Spleen (tissue), 11 donors: ENCODE results near the gene TMCC3. TPM values are rescaled to one million over a fixed set of nuclear protein-coding genes. Genes with fewer than 3 reads are reported as not detected.

Experiments used
- DNase-seq: peaks from one replicate; pipeline ENCODE4 v3.0.0-alpha.2; 2020
- H3K27ac ChIP-seq, 8 donors: fragments of 200-600 bp; sonication (generic) in 7 of 8; 1 replicate in 4 of 8; 2 replicates in 4 of 8; pipeline versions ENCODE4 v1.5.0 to v1.8.0; 2016 to 2021; ENCODE audit warnings: inconsistent platforms in 4 of 8, mild to moderate bottlenecking in 4 of 8, moderate library complexity in 1 of 8
- H3K27me3 ChIP-seq, 7 donors: fragments of 200-600 bp; sonication (generic) in 6 of 7; replicated peaks in 1 of 7; 1 replicate in 4 of 7; 2 replicates in 3 of 7; pipeline versions ENCODE4 v1.5.0 to v1.8.0; 2016 to 2021; ENCODE audit warnings: inconsistent platforms in 3 of 7, mild to moderate bottlenecking in 1 of 7
- H3K36me3 ChIP-seq, 6 donors: fragments of 200-600 bp; sonication (generic) in 5 of 6; 1 replicate in 4 of 6; 2 replicates in 2 of 6; pipeline versions ENCODE4 v1.5.0 to v1.8.0; 2016 to 2021; ENCODE audit warnings: inconsistent platforms in 2 of 6
- H3K4me1 ChIP-seq, 6 donors: fragments of 200-600 bp; sonication (generic) in 5 of 6; 1 replicate in 3 of 6; 2 replicates in 3 of 6; pipeline versions ENCODE4 v1.5.0 to v1.8.0; 2016 to 2021; ENCODE audit warnings: inconsistent platforms in 3 of 6
- H3K4me3 ChIP-seq, 8 donors: fragments of 200-600 bp; sonication (generic) in 7 of 8; 1 replicate in 4 of 8; 2 replicates in 4 of 8; pipeline versions ENCODE4 v1.5.0 to v1.8.0; 2016 to 2021; ENCODE audit warnings: inconsistent platforms in 4 of 8, mild to moderate bottlenecking in 4 of 8, moderate library complexity in 2 of 8
- H3K9me3 ChIP-seq, 8 donors: fragments of 200-600 bp; sonication (generic) in 7 of 8; 1 replicate in 4 of 8; 2 replicates in 4 of 8; pipeline versions ENCODE4 v1.5.0 to v1.8.0; 2016 to 2021; ENCODE audit warnings: inconsistent platforms in 4 of 8
- CTCF ChIP-seq, 11 experiments: fragments of 200-600 bp in 7 of 11; fragments of 450-650 bp in 4 of 11; sonication (generic) in 4 of 11; IDR thresholded peaks in 8 of 11; conservative IDR thresholded peaks in 3 of 11; 1 replicate in 7 of 11; 2 replicates in 4 of 11; pipeline versions ENCODE4 v1.4.0 to v1.8.0; 2016 to 2021; ENCODE audit warnings: antibody characterized with exemption in 11 of 11, inconsistent platforms in 4 of 11, mild to moderate bottlenecking in 1 of 11
- POLR2A ChIP-seq, 3 donors: fragments of 450-650 bp; IDR thresholded peaks; one replicate each; pipeline ENCODE4 v1.5.1; 2017; ENCODE audit warnings: antibody characterized with exemption in 3 of 3, mild to moderate bottlenecking in 1 of 3
- POLR2AphosphoS5 ChIP-seq, 3 donors: sonication (generic); formaldehyde crosslinking; IDR thresholded peaks; one replicate each; pipeline ENCODE4 v1.5.1; 2017; ENCODE audit warnings: antibody characterized with exemption in 3 of 3
- WGBS, 5 donors: extraction: QIAGEN DNeasy Blood & Tissue Kit in 3 of 5; methylation state at CpG; one replicate each; pipeline versions ENCODE4 v1.1.5 to v1.1.7; 2013 to 2018; 5-methylcytosine and 5-hydroxymethylcytosine counted together
- intact Hi-C: fragments of 100-400 bp; cut with DNase I; formaldehyde crosslinking; loops from one replicate; pipeline ENCODE4 v1.15.0; 2023; ENCODE audit warnings: low total_unique reads
- polyA plus RNA-seq, 3 donors: library from polyadenylated mRNA; stranded (reverse); fragments of 200-250 nt; gene quantifications; one replicate each; pipeline ENCODE4 v1.2.1, GENCODE V29; 2013
- total RNA-seq, 7 donors: library from RNA; depleted of rRNA in 3 of 7; stranded (reverse); fragments of >200 nt in 3 of 7; fragmentation: NEBNext Ultra II Directional in 4 of 7; extraction: Animal tissue kit (Norgen Biotek cat#: 25700) in 4 of 7; gene quantifications; one replicate each; pipeline versions ENCODE4 v1.1.0 to v1.2.1, GENCODE V29; 2016 to 2021
- donor health status: healthy with polysubstance abuse.
- donor health status: DM: no; HTN: no; CAD: no; lungs with moderate emphysema.
- donor health status: DM: no; HTN: no; CAD: no.
- donor health status: Bipolar disorder and iron deficiency.
- donor health status: healthy.
- donor health status: DM: no; HTN: no; CAD: no.
- donor health status: DM: yes; HTN: yes; CAD: no.

The TMCC3 gene
- total and polyA plus RNA-seq, 10 donors = 2.9 to 41.3 (median 27.7) TPM

DNA sequence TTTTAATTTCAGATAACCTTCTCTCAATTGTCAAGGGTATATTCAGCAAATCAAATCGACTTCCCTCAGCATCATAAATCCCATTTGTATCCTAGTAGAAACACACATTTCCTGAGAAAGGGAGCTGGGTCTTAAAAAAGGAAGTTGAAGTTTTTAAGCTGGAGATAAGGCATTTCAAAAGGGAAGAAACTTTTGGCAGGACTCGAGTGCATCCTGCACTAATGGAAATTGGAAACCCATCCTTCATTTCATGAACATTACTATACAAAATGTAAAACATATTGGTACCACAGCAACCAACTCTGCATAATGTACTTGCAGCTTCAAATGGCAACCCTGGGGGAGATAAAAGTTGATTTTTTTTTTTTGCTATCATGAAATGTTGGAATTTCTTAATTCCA, 23.7 kb upstream of the TMCC3 start:
- DNase-seq = no peak
- TF ChIP-seq POLR2A (IDR thresholded peaks at IDR 0.05) (no peak), POLR2AphosphoS5 (IDR thresholded peaks at IDR 0.05) (no peak), CTCF (IDR thresholded peaks at IDR 0.05 in 8 of 11, conservative IDR thresholded peaks at IDR 0.05 in 3 of 11) (no peak)
- Histone ChIP-seq H3K9me3 (no peaks in the 10 kb centered on the region), H3K4me3 (no peak overlapping the region), H3K4me1 (peaks cover 28 to 70% (median 56%) of the 10 kb centered on the region in 6 donors), H3K27ac (peak overlapping the region in 7 of 8 donors; percentile 61 to 95 (median 91)), H3K36me3 (no peaks in the 10 kb centered on the region), H3K27me3 (no peaks in the 10 kb centered on the region)
- intact Hi-C loops = no loop called here
- WGBS, 5 donors = 14 to 21% (median 15%) methylated on average over 2 of the region's 2 CpGs

DNA sequence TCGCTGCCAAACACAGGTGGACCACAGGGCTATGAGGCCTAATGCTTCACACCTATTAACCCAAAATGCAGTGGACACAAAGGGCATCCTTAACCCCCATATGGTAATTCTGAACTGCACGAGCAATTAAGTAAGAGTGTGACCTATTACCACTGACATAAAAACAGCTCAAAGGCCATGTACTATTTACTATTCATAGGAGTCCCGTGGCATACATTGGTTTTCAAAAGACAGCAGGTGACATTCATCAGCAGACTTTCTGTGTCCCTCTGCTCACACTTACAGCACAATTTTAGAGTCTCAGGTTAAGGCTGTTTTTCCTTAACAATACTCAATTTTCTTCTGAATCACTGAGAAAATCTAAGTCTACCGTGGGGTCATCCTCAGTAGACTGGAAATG, 23.1 kb upstream of the TMCC3 start:
- Histone ChIP-seq H3K4me3 (no peak overlapping the region), H3K9me3 (no peaks in the 10 kb centered on the region), H3K27me3 (no peaks in the 10 kb centered on the region), H3K27ac (peak overlapping the region; percentile 22 to 95 (median 87)), H3K36me3 (no peaks in the 10 kb centered on the region), H3K4me1 (peaks cover 27 to 66% (median 52%) of the 10 kb centered on the region in 6 donors)
- WGBS, 5 donors = 65 to 77% (median 73%) methylated on average over 4 of the region's 4 CpGs
- DNase-seq = no peak
- no peak for TF ChIP-seq CTCF (IDR thresholded peaks at IDR 0.05 in 8 of 11, conservative IDR thresholded peaks at IDR 0.05 in 3 of 11)
- no peak for TF ChIP-seq POLR2AphosphoS5 (IDR thresholded peaks at IDR 0.05)
- no peak for TF ChIP-seq POLR2A (IDR thresholded peaks at IDR 0.05)
- intact Hi-C loops = no loop called here

DNA sequence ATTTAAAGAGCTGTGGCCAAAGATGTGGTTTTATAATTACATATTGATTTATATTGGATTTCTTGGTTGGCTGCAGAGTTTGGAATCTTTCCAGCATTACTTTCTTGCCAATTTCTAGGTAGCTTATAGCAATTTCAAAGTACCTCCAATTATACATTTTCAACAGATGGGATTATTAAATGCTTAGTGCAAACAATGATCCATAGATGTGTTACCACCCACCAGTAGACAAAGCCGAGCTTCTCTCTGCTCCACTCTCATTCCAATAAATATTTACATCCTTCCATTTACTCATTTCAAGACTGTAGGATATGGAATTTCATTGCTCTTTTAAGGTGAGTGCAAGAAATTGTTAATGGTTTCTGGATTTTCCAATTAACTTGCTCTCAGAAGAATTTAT, 21.6 kb upstream of the TMCC3 start:
- 93 to 100% (median 97%) methylated on average over 1 of the region's 1 CpG for WGBS, 5 donors
- Histone ChIP-seq H3K9me3 (no peaks in the 10 kb centered on the region), H3K36me3 (no peaks in the 10 kb centered on the region), H3K27ac (peak overlapping the region in 6 of 8 donors; percentile 10 to 95 (median 72)), H3K4me1 (peaks cover 14 to 50% (median 37%) of the 10 kb centered on the region in 6 donors), H3K27me3 (no peaks in the 10 kb centered on the region), H3K4me3 (no peak overlapping the region)
- DNase-seq = no peak
- TF ChIP-seq CTCF (IDR thresholded peaks at IDR 0.05 in 8 of 11, conservative IDR thresholded peaks at IDR 0.05 in 3 of 11) (no peak), POLR2AphosphoS5 (IDR thresholded peaks at IDR 0.05) (no peak), POLR2A (IDR thresholded peaks at IDR 0.05) (no peak)
- intact Hi-C loops = no loop called here

- 63 to 80% (median 73%) methylated on average over 2 of the region's 2 CpGs for WGBS, 5 donors
- Histone ChIP-seq H3K27me3 (no peaks in the 10 kb centered on the region), H3K36me3 (no peaks in the 10 kb centered on the region), H3K4me3 (no peak overlapping the region), H3K4me1 (peaks cover 10 to 40% (median 27%) of the 10 kb centered on the region in 6 donors), H3K9me3 (no peaks in the 10 kb centered on the region), H3K27ac (peak overlapping the region in 7 of 8 donors; percentile 14 to 95 (median 53))
- intact Hi-C loops = no loop called here
- no peak for DNase-seq
- TF ChIP-seq CTCF (IDR thresholded peaks at IDR 0.05 in 8 of 11, conservative IDR thresholded peaks at IDR 0.05 in 3 of 11) = no peak
- TF ChIP-seq POLR2A (IDR thresholded peaks at IDR 0.05) = no peak
- peak in 1 of 3 donors; percentile 72 for TF ChIP-seq POLR2AphosphoS5 (IDR thresholded peaks at IDR 0.05)
Measured at GRCh38 chr12:94670898-94671297, 20.5 kb upstream of the TMCC3 start.
